GM06990 (cell line): ENCODE data around the gene MEST.

Experiments used
- DNase-seq: peaks from one replicate; pipeline ENCODE4 v3.0.0-alpha.2; 2011; ENCODE audit not compliant: insufficient read length; ENCODE audit errors: extremely low read depth
- H3K27me3 ChIP-seq: replicated peaks from 2 replicates; pipeline ENCODE4 v1.6.0; 2011; ENCODE audit warnings: low read length; ENCODE audit not compliant: control insufficient read depth, insufficient read depth
- H3K36me3 ChIP-seq: 2 replicates; pipeline ENCODE4 v1.5.1; 2011; ENCODE audit warnings: low read length; ENCODE audit not compliant: control insufficient read depth, insufficient read depth
- H3K4me3 ChIP-seq: replicated peaks from 2 replicates; pipeline ENCODE4 v1.5.1; 2011; ENCODE audit warnings: low read depth, mild to moderate bottlenecking, control low read depth, low read length
- TF ChIP-seq, protein P1 (sequence below): IDR thresholded peaks from 2 replicates; pipeline ENCODE4 v1.5.1; 2011; ENCODE audit warnings: low read length, control low read depth, mild to moderate bottlenecking, inconsistent platforms; ENCODE audit not compliant: insufficient read depth, poor library complexity, severe bottlenecking

The MEST gene

DNA sequence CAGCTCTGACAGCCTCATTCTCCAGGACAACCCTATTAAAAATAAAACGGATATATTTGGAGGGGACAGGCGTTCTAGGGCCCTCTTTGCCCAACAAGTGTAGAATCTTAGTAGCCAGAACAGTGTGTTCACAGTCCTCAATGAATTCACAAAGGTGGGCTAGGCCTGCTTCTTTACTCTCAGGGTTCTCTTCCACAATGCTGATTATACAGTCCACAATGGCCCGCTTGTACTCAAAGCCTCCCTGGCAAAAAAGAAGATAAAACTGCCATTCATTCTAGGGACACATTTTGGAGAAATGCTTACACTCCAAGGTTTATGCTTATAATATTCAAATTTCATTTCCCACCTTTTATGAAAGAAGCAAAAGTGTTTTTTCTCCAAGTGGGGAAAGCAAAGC is 62.6 kb downstream of the MEST start:
- H3K4me3 ChIP-seq = no peak overlapping the region
- no peaks in the 10 kb centered on the region for H3K36me3 ChIP-seq
- DNase-seq = no peak
- TF ChIP-seq, protein P1, sequence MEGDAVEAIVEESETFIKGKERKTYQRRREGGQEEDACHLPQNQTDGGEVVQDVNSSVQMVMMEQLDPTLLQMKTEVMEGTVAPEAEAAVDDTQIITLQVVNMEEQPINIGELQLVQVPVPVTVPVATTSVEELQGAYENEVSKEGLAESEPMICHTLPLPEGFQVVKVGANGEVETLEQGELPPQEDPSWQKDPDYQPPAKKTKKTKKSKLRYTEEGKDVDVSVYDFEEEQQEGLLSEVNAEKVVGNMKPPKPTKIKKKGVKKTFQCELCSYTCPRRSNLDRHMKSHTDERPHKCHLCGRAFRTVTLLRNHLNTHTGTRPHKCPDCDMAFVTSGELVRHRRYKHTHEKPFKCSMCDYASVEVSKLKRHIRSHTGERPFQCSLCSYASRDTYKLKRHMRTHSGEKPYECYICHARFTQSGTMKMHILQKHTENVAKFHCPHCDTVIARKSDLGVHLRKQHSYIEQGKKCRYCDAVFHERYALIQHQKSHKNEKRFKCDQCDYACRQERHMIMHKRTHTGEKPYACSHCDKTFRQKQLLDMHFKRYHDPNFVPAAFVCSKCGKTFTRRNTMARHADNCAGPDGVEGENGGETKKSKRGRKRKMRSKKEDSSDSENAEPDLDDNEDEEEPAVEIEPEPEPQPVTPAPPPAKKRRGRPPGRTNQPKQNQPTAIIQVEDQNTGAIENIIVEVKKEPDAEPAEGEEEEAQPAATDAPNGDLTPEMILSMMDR = no peak
- H3K27me3 ChIP-seq = no peaks in the 10 kb centered on the region
